ENCODE data around the gene CHCHD6. TPM values are rescaled to one million over a fixed set of nuclear protein-coding genes. Genes with fewer than 3 reads are reported as not detected.

The CHCHD6 gene
- total and polyA plus RNA-seq, 2 donors (not counting 3 experiments of a cell fraction or from before 2014, with no cell fraction given) = 8.4 to 10.1 TPM

DNA sequence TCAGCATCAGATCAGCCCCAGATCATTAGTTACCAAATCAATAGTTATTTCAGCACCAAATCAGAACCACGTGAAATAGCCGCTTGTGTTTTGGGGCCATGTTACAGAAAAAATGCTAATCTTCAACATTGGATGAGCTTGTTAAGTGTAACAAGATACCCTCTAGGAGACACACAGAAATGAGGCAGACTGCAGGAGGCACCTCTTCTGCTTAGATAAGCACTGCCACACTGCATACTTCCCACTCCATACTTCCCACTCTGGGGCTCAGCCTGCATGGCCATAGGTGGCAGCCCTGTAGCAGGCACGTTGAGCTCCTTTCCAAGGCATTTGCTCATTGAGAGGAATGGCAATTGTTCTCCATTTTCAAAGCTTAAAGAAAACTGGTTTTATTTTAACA, 73.3 kb downstream of the CHCHD6 start:
- TF ChIP-seq POLR2A (IDR thresholded peaks at IDR 0.05; ENCODE audit: low read depth, low read length) = no peak
- no peak for TF ChIP-seq MYC (IDR thresholded peaks at IDR 0.05; ENCODE audit: low read depth, low read length)
- TF ChIP-seq GATA2 (IDR thresholded peaks at IDR 0.05; ENCODE audit: insufficient read depth, insufficient read length, low read depth, low read length) = no peak
- no peak for TF ChIP-seq POLR2AphosphoS5 (IDR thresholded peaks at IDR 0.05; ENCODE audit: insufficient read depth, low read depth, low read length)
- TF ChIP-seq MAX (IDR thresholded peaks at IDR 0.05; ENCODE audit: insufficient read depth, insufficient read length) = no peak
- no peak for TF ChIP-seq CTCF (IDR thresholded peaks at IDR 0.05; ENCODE audit: extremely low read depth in 1 of 2, insufficient read depth in 1 of 2, low read depth in 1 of 2, low read length in 2 of 2)
- TF ChIP-seq EZH2 (IDR thresholded peaks at IDR 0.05; ENCODE audit: borderline replicate concordance, low read depth, low read length, severe bottlenecking) = no peak
- no peak for TF ChIP-seq JUN (IDR thresholded peaks at IDR 0.05; ENCODE audit: borderline replicate concordance, insufficient read depth, insufficient read length, low read depth)
- TF ChIP-seq FOS (IDR thresholded peaks at IDR 0.05; ENCODE audit: borderline replicate concordance, insufficient read depth, low read length) = no peak
- no TSS peak for BruUV-seq (replicated peaks)
- POLR2A ChIA-PET = no interaction called here

More for the DNA sequence above, 73.3 kb downstream of the CHCHD6 start:
- Histone ChIP-seq H2AFZ (ENCODE audit: low read depth, low read length) (no peak overlapping the region), H3K9me3 (replicated peaks; ENCODE audit: control insufficient read depth, insufficient read depth, low read length) (no peaks in the 10 kb centered on the region), H3K27ac (ENCODE audit: insufficient read depth, low read depth, low read length) (no peak overlapping the region), H3K27me3 (ENCODE audit: control insufficient read depth in 2 of 2, insufficient read depth in 2 of 2, low read length in 2 of 2) (no peaks in the 10 kb centered on the region), H3K36me3 (ENCODE audit: control insufficient read depth in 2 of 2, extremely low read depth in 1 of 2, insufficient read depth in 2 of 2, low read length in 2 of 2) (no peaks in the 10 kb centered on the region), H3K4me2 (ENCODE audit: insufficient read depth, low read length) (no peak overlapping the region), H3K79me2 (ENCODE audit: control insufficient read depth, insufficient read depth, low read length) (no peaks in the 10 kb centered on the region), H3K4me3 (replicated peaks in 1 of 3; ENCODE audit: insufficient read depth in 1 of 3, low read depth in 1 of 3, low read length in 3 of 3) (no peak overlapping the region), H4K20me1 (replicated peaks; ENCODE audit: control insufficient read depth, extremely low read depth, insufficient read depth, low read length) (no peaks in the 10 kb centered on the region), H3K9ac (replicated peaks; ENCODE audit: extremely low read depth, insufficient read depth, low read length) (no peak overlapping the region), H3K9me1 (replicated peaks; ENCODE audit: control insufficient read depth, extremely low read depth, insufficient read depth, low read length) (no peaks in the 10 kb centered on the region), H3K4me1 (ENCODE audit: control insufficient read depth, extremely low read depth, insufficient read depth, low read length) (no peaks in the 10 kb centered on the region)
- no peak for FAIRE-seq
- intact Hi-C loops (cut with micrococcal nuclease) = no loop called here
- no peak for DNase-seq (ENCODE audit: low read depth, low spot score)
- CTCF ChIA-PET = interaction anchor here (0.7 to 1.7 kb wide), 3 partner anchors 22 to 183 kb away, joined by 3 to 6 read pairs (median 4); no protein-coding TSS in a partner anchor
- dilution Hi-C loops (cut with MboI; ENCODE audit: extremely low pct_ligation_motif_present, low sequenced_read_pairs) = no loop called here

All from endothelial cell of umbilical vein (primary cell).